IMR-90 (cell line): ENCODE results near the gene LILRA6. TPM values are rescaled to one million over a fixed set of nuclear protein-coding genes. Genes with fewer than 3 reads are reported as not detected.

Source experiments
- ATAC-seq: fragments of 200-7000 bp; cut with Tn5 transposase; 2 replicates; pipeline ENCODE4 v1.9.1; 2020; ENCODE audit warnings: low read depth, mild to moderate bottlenecking, moderate library complexity
- BruUV-seq: library from RNA; stranded (reverse); fragments of 400-500 nt; replicated peaks from 2 replicates; lab custom pipeline; 2021; lab: Mats Ljungman, UMichigan
- CTCF ChIA-PET: fragments of 300-600 bp; formaldehyde crosslinking; extraction: SDS; loops from one replicate; lab custom pipeline; 2021; ENCODE audit warnings: antibody characterized with exemption; lab: Yijun Ruan, JAX
- POLR2A ChIA-PET: fragments of 300-600 bp; sonication (Branson Sonifier 250); formaldehyde crosslinking; loops from one replicate; lab custom pipeline; 2022; ENCODE audit warnings: antibody characterized with exemption; ENCODE audit not compliant: unreplicated experiment; lab: Charles Lee
- DNase-seq: peaks from one replicate; pipeline ENCODE4 v3.0.0; 2013
- H2AFZ ChIP-seq: replicated peaks from 2 replicates; pipeline ENCODE3; 2013; ENCODE audit warnings: low read length, mild to moderate bottlenecking; ENCODE audit not compliant: poor library complexity
- H2AK5ac ChIP-seq: 2 replicates; pipeline ENCODE4 v1.6.1; 2013; ENCODE audit warnings: low read depth, low read length, inconsistent platforms
- H2AK9ac ChIP-seq: replicated peaks from 2 replicates; pipeline ENCODE3; 2013; ENCODE audit warnings: mild to moderate bottlenecking, low read depth, low read length, moderate library complexity; ENCODE audit not compliant: poor library complexity
- H2BK120ac ChIP-seq: 2 replicates; pipeline ENCODE4 v1.6.1; 2013; ENCODE audit warnings: low read depth, low read length, inconsistent platforms
- H2BK15ac ChIP-seq: 3 replicates; pipeline ENCODE4 v1.6.1; 2013; ENCODE audit warnings: low read depth, low read length, inconsistent platforms
- H2BK20ac ChIP-seq: 2 replicates; pipeline ENCODE4 v1.6.1; 2013; ENCODE audit warnings: low read depth, mild to moderate bottlenecking, inconsistent platforms, low read length, moderate library complexity
- H2BK5ac ChIP-seq: 2 replicates; pipeline ENCODE4 v1.6.1; 2013; ENCODE audit warnings: mild to moderate bottlenecking, low read depth, low read length, inconsistent platforms; ENCODE audit not compliant: poor library complexity, severe bottlenecking
- H3K14ac ChIP-seq: replicated peaks from 2 replicates; pipeline ENCODE4 v1.6.1; 2013; ENCODE audit warnings: low read depth, low read length, inconsistent platforms
- H3K18ac ChIP-seq: 2 replicates; pipeline ENCODE4 v1.6.1; 2013; ENCODE audit warnings: low read depth, low read length, control low read depth
- H3K23ac ChIP-seq: 2 replicates; pipeline ENCODE4 v1.6.1; 2013; ENCODE audit warnings: low read depth, low read length, inconsistent platforms
- H3K27ac ChIP-seq: 2 replicates; pipeline ENCODE4 v1.5.1; 2013; ENCODE audit warnings: mild to moderate bottlenecking, control low read depth, low read length; ENCODE audit not compliant: insufficient read depth
- H3K27me3 ChIP-seq: 2 replicates; pipeline ENCODE4 v1.6.1; 2013; ENCODE audit warnings: low read length; ENCODE audit not compliant: control insufficient read depth, insufficient read depth
- H3K36me3 ChIP-seq: 2 replicates; pipeline ENCODE4 v1.6.1; 2013; ENCODE audit warnings: low read length, mixed read lengths; ENCODE audit not compliant: control insufficient read depth, insufficient read depth
- H3K4ac ChIP-seq: 2 replicates; pipeline ENCODE4 v1.6.1; 2013; ENCODE audit warnings: low read depth, low read length, inconsistent platforms
- H3K4me1 ChIP-seq: 2 replicates; pipeline ENCODE4 v1.6.1; 2013; ENCODE audit warnings: low read length, mixed read lengths; ENCODE audit not compliant: control insufficient read depth, insufficient read depth
- H3K4me2 ChIP-seq: 2 replicates; pipeline ENCODE4 v1.6.1; 2013; ENCODE audit warnings: low read depth, mild to moderate bottlenecking, control low read depth, low read length, moderate library complexity
- H3K4me3 ChIP-seq: 2 replicates; pipeline ENCODE4 v1.5.1; 2013; ENCODE audit warnings: low read depth, mild to moderate bottlenecking, control low read depth, low read length, moderate library complexity; ENCODE audit not compliant: insufficient read depth
- H3K56ac ChIP-seq: 2 replicates; pipeline ENCODE4 v1.6.1; 2013; ENCODE audit warnings: low read length, inconsistent platforms; ENCODE audit not compliant: insufficient read depth; ENCODE audit errors: extremely low read depth
- H3K79me1 ChIP-seq, 2 experiments: 2 replicates each; pipeline ENCODE4 v1.6.1; 2013; ENCODE audit warnings: low read length in 2 of 2, inconsistent platforms in 1 of 2, low read depth in 1 of 2
- H3K9ac ChIP-seq: 2 replicates; pipeline ENCODE4 v1.6.1; 2013; ENCODE audit warnings: low read depth, low read length, control low read depth
- H3K9me1 ChIP-seq: 2 replicates; pipeline ENCODE4 v1.6.1; 2013; ENCODE audit warnings: low read length, inconsistent platforms; ENCODE audit not compliant: insufficient read depth
- H3K9me3 ChIP-seq: 2 replicates; pipeline ENCODE4 v1.6.1; 2013; ENCODE audit warnings: low read length; ENCODE audit not compliant: control insufficient read depth, insufficient read depth
- H4K20me1 ChIP-seq: 2 replicates; pipeline ENCODE4 v1.6.1; 2013; ENCODE audit warnings: low read length, inconsistent platforms; ENCODE audit not compliant: insufficient read depth
- H4K5ac ChIP-seq: 2 replicates; pipeline ENCODE4 v1.6.1; 2013; ENCODE audit warnings: mild to moderate bottlenecking, low read depth, low read length, control low read depth
- H4K8ac ChIP-seq, 2 experiments: 2 replicates each; pipeline ENCODE4 v1.6.1; 2013; ENCODE audit warnings: low read depth in 2 of 2, low read length in 2 of 2, control low read depth in 1 of 2, inconsistent platforms in 1 of 2
- H4K91ac ChIP-seq: 2 replicates; pipeline ENCODE4 v1.6.1; 2013; ENCODE audit warnings: low read depth, low read length, inconsistent platforms; ENCODE audit not compliant: insufficient read depth
- BHLHE40 ChIP-seq: fragments of 150-350 bp; IDR thresholded peaks from 2 replicates; pipeline ENCODE4 v1.6.1; 2016; ENCODE audit warnings: mild to moderate bottlenecking, low read depth, low read length
- CEBPB ChIP-seq: IDR thresholded peaks from 2 replicates; pipeline ENCODE4 v1.6.1; 2012; ENCODE audit warnings: low read depth, low read length, improper control_type of control experiment
- CHD1 ChIP-seq: IDR thresholded peaks from 2 replicates; pipeline ENCODE4 v1.6.1; 2012; ENCODE audit warnings: low read depth, low read length, improper control_type of control experiment
- FOS ChIP-seq: fragments of 150-350 bp; IDR thresholded peaks from 2 replicates; pipeline ENCODE4 v1.6.1; 2016; ENCODE audit warnings: low read depth, low read length
- MAZ ChIP-seq: IDR thresholded peaks from 2 replicates; pipeline ENCODE4 v1.6.1; 2012; ENCODE audit warnings: low read depth, mild to moderate bottlenecking, low read length, improper control_type of control experiment, moderate library complexity, borderline replicate concordance
- NFE2L2 ChIP-seq: fragments of 150-350 bp; IDR thresholded peaks from 2 replicates; pipeline ENCODE4 v1.6.1; 2016; ENCODE audit warnings: low read depth, mild to moderate bottlenecking, low read length
- RAD21 ChIP-seq: IDR thresholded peaks from 2 replicates; pipeline ENCODE4 v1.6.1; 2012; ENCODE audit warnings: low read length, improper control_type of control experiment
- RCOR1 ChIP-seq: IDR thresholded peaks from 2 replicates; pipeline ENCODE4 v1.6.1; 2012; ENCODE audit warnings: mild to moderate bottlenecking, low read length, improper control_type of control experiment; ENCODE audit not compliant: insufficient replicate concordance
- SMC3 ChIP-seq: fragments of 150-350 bp; IDR thresholded peaks from 2 replicates; pipeline ENCODE4 v1.6.1; 2016; ENCODE audit warnings: low read depth, mild to moderate bottlenecking, antibody characterized with exemption, low read length, moderate library complexity
- WGBS, 2 experiments: methylation state at CpG; one replicate each; pipeline versions ENCODE4 v1.1.5 to v1.1.7; 2013; ENCODE audit warnings: missing lambda C conversion rate in 2 of 2; ENCODE audit not compliant: insufficient read length in 1 of 2; ENCODE audit errors: extremely low coverage in 2 of 2; 5-methylcytosine and 5-hydroxymethylcytosine counted together
- dilution Hi-C: fragments of 300-500 bp; cut with HindIII; formaldehyde crosslinking; loops from one replicate; pipeline ENCODE4 v1.14.3; 2018; ENCODE audit warnings: low sequenced_read_pairs; ENCODE audit not compliant: unreplicated experiment
- in situ Hi-C: fragments of 300-500 bp; cut with MboI; formaldehyde crosslinking; loops from 3 replicates; pipeline ENCODE4 v1.14.3; 2019; ENCODE audit warnings: low sequenced_read_pairs, inconsistent platforms, mixed read lengths
- intact Hi-C: fragments of 100-400 bp; cut with micrococcal nuclease; formaldehyde crosslinking; loops from 2 replicates; pipeline ENCODE4 v1.10.0; 2022
- polyA plus RNA-seq, 3 experiments: library from polyadenylated mRNA; depleted of rRNA; stranded (reverse); fragments of >200 nt; gene quantifications; 2 replicates each; pipeline ENCODE4 v1.2.3, GENCODE V29; 2012; ENCODE audit warnings: low replicate concordance in 1 of 3
- total RNA-seq: library from RNA; depleted of rRNA; stranded (reverse); fragments of >200 nt; gene quantifications from 2 replicates; pipeline ENCODE4 v1.2.3, GENCODE V29; 2012
- TF ChIP-seq, protein P1 (sequence below): fragments of 150-350 bp; IDR thresholded peaks from 2 replicates; pipeline ENCODE4 v1.6.1; 2017; ENCODE audit warnings: mild to moderate bottlenecking, antibody characterized with exemption, low read length, low read depth

The LILRA6 gene
- total and polyA plus RNA-seq, 2 of the 4 experiments (the other 2 are of a cell fraction): not detected

DNA sequence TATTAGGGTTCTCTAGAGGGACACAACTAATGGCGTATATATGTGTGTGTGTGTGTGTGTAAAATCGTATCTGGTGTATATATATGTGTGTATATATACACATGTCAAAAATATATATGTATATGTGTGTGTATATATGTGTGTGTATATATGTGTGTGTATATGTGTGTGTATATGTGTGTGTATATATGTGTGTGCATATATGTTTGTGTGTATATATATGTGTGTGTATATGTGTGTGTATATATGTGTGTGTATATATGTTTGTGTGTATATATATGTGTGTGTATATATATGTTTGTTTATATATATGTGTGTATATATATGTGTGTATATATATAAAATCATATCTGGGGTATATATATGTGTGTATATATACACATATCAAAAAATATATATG, 19.9 kb upstream of the LILRA6 start:
- Histone ChIP-seq H3K4me1 (no peaks in the 10 kb centered on the region), H3K18ac (no peak overlapping the region), H3K27ac (no peak overlapping the region), H2AFZ (no peak overlapping the region), H3K9ac (no peak overlapping the region), H3K79me1 (no peaks in the 10 kb centered on the region), H3K4me2 (no peak overlapping the region), H3K9me1 (no peaks in the 10 kb centered on the region), H2AK9ac (no peak overlapping the region), H4K91ac (no peak overlapping the region), H4K5ac (no peak overlapping the region), H3K9me3 (no peaks in the 10 kb centered on the region), H3K56ac (no peak overlapping the region), H3K4me3 (no peak overlapping the region), H4K20me1 (no peaks in the 10 kb centered on the region), H2BK5ac (no peak overlapping the region), H4K8ac (no peak overlapping the region), H2AK5ac (no peak overlapping the region), H3K14ac (no peak overlapping the region), H3K36me3 (no peaks in the 10 kb centered on the region), H2BK120ac (no peak overlapping the region), H2BK15ac (no peak overlapping the region), H3K27me3 (peaks cover 9% of the 10 kb centered on the region; the same call in 1 of the 2 replicates), H3K23ac (no peak overlapping the region), H3K4ac (no peak overlapping the region), H2BK20ac (no peak overlapping the region)
- no TSS peak for BruUV-seq
- WGBS, 2 experiments: no CpG with 5 or more reads among the region's 2 CpGs
- TF ChIP-seq RAD21 (no peak), CHD1 (no peak), RCOR1 (no peak), NFE2L2 (no peak), BHLHE40 (no peak), FOS (no peak), SMC3 (no peak), CEBPB (no peak), MAZ (no peak)
- TF ChIP-seq, protein P1, sequence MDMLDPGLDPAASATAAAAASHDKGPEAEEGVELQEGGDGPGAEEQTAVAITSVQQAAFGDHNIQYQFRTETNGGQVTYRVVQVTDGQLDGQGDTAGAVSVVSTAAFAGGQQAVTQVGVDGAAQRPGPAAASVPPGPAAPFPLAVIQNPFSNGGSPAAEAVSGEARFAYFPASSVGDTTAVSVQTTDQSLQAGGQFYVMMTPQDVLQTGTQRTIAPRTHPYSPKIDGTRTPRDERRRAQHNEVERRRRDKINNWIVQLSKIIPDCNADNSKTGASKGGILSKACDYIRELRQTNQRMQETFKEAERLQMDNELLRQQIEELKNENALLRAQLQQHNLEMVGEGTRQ: no peak
- intact Hi-C loops: no loop called here
- dilution Hi-C loops: no loop called here
- CTCF ChIA-PET: no interaction called here
- POLR2A ChIA-PET: no interaction called here
- in situ Hi-C loops: no loop called here
- DNase-seq: no peak
- ATAC-seq: no peak
